Frontal cortex (tissue), 4 donors: ENCODE measurements around the gene RBPJ. TPM values are rescaled to one million over a fixed set of nuclear protein-coding genes. Genes with fewer than 3 reads are reported as not detected.

ENCODE experiments used
- DNase-seq, 2 donors: peaks; one replicate each; pipeline ENCODE4 v3.0.0; 2012; ENCODE audit warnings: low spot score in 2 of 2
- FAIRE-seq: peaks from 2 replicates; lab custom pipeline; 2012; peaks lifted over from hg19 to GRCh38; lab: Jason Lieb, UNC
- total RNA-seq: library from RNA; depleted of rRNA; stranded (reverse); fragments of >200 nt; gene quantifications from one replicate; pipeline ENCODE4 v1.2.3, GENCODE V29; 2014
- donor health status: control.
- donor health status: control.
- donor health status: control.

RBPJ gene
- total RNA-seq, 1 donor from 2014 or later: 77.0 TPM

DNA sequence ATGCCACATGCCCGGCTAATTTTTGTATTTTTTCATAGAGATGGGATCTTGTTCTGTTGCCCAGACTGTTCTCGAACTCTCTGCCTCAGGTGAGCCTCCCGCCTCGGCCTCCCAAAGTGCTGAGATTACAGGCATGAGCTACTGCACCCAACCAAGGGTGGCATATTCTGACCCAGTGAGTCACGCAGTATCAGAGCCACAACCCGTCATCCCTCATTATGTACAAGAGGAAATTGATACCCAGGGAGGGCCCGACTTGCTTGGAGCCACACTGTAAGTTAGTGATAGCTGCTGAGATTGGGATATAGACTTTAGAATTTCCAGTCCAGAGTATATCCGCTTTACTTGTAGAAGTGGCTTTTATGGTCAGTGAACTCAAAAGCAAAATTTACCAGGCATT lies 154.9 kb downstream of the RBPJ start:
- FAIRE-seq (no peak), DNase-seq (no peak)

DNA sequence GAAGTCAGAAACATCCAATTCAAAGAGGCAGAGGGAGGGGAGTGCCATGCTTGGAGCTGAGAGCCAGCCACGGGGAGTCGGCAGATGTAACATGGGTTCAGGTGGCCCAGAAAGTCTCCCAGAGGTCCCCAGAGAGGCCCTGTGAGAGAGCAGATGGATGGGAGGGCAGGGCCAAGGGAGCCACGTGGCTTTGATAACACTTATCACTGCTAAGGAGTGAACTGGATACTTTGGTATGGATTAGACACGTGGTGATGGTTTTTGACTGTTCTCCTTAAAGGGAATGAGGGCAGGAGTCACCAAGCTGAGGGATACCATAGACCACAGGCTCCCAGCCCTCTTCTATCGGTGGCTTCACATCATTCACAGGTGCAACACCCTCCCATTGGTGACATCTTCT lies 155.7 kb downstream of the RBPJ start:
- DNase-seq (no peak), FAIRE-seq (no peak)

DNA sequence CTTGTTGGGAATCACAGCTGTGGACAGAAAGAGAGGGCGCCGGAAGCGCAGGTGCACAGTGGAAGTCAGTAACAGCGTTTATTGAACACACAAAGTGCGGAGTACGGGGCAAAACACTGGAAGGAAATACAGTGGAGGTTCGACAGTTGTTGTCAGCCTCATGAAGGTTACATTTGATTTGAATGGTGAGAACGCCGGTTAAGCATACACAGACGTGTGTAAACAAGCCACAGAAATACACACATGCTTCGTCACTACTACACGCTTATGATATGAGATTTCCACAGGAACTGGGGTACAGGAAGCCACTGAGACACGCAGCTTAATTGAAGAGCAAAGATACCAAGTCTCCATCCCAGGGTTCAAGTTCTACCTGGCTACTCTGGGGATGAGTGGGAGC lies 157.5 kb downstream of the RBPJ start:
- no peak for FAIRE-seq
- no peak for DNase-seq

DNA sequence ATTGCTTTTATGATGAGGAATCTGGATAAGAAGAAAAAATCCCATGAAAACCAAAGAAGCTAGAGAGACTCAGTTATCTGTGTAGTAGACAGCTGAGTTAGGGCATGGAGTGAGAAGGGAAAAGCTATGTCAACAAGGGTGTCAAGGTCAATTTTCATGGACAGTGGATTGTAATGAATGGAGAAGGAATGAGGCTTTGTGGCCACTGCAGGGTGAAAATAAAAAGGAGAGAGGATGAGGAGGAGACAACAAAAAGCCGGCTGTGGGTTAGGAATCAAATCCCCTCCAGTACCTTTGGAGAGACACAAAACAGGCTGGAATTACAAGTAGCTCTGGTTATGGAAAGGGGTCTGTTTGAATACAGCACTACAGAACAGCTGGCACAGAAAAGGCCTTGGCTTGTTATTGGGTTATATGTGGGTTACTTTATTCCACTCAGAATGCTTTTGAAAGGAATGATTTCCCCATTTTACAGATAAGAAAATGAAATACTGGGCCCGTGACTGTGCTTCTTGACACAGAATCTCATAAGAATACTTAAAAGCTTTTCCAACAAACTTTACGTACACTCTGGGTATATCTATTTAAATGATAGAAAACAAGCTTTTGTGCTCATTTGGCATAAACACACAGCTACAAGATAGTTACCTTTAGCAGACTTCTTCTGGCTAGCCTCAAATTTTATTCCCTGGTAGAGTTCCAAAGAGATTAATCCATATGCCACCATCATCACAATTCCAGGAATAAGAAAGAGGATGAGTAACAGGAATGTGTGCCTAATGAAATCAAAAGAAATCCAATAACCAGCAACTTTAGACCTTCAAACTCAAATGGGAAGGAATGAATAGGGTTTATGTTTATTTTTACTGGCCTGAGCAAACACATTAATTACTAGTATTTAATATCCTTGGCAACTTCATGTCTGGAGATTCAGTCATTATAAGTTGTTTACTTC lies 162.0 kb downstream of the RBPJ start:
- DNase-seq (no peak), FAIRE-seq (no peak)

DNA sequence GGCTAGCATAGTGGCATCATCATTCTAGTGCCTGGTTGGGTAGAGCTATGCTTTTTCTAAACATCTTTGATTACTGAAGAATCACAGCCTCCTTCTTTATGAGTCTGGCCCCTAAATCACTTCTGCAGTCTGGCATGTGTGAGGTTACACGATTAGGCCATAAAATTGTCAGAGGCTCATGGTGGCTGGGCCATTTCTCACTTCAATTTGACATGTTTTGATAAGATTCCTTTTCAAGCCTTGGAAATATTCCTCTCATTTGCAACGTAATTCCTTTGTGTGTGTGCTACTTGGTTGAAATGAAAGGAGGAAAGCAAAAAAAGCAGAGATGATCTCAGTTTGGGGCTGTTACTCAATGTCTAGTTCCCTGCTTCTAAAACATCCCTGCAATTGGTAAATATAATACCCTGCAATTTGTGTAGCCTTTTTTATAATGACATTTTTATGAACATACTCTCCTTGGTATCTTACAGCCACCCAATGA lies 163.3 kb downstream of the RBPJ start:
- DNase-seq: no peak
- FAIRE-seq: no peak

DNA sequence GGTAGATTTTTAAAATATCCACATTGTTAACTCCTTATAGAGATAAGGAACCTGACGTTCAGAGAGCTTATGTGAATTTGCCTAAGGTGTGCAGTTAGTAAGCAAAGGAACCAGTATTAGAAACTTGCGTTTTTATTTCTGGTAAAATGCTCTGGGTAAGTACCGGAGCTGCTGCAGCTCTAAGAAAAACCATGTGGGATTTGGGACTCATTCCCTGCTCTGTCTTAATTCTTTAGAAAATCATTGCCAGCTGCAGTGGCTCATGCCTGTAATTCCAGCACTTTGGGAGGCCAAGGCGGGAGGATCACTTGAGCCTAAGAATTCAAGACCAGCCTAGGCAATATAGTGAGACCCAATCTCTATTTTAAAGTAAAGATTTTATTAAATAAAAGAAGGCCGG lies 163.7 kb downstream of the RBPJ start:
- FAIRE-seq (no peak), DNase-seq (no peak)

Other genes starting within 250 kb of the RBPJ start
- gene CCKAR, start 169.5 kb downstream of the RBPJ start, total RNA-seq: not detected